K562 (cell line): ENCODE results near the gene INSR. TPM values are rescaled to one million over a fixed set of nuclear protein-coding genes. Genes with fewer than 3 reads are reported as not detected.

Experiments used
- ASH1L ChIP-seq: fragments of 450-650 bp; IDR thresholded peaks from 2 replicates; pipeline ENCODE4 v1.6.1; 2018; ENCODE audit warnings: borderline replicate concordance, mild to moderate bottlenecking, low read depth; ENCODE audit not compliant: partially characterized antibody
- BDP1 ChIP-seq: IDR thresholded peaks from 3 replicates; pipeline ENCODE4 v1.6.1; 2011; ENCODE audit not compliant: insufficient read length, insufficient read depth
- BRCA1 ChIP-seq, 2 experiments: fragments of 450-650 bp in 1 of 2; sonication (generic) in 1 of 2; formaldehyde crosslinking in 1 of 2; IDR thresholded peaks; 2 replicates each; pipeline versions ENCODE4 v1.5.0 to v1.6.1; 2017 to 2020; ENCODE audit warnings: mild to moderate bottlenecking in 1 of 2, missing genetic modification reagents in 1 of 2
- BRF1 ChIP-seq: IDR thresholded peaks from 3 replicates; pipeline ENCODE4 v1.6.1; 2011; ENCODE audit warnings: borderline replicate concordance, mild to moderate bottlenecking; ENCODE audit not compliant: insufficient read length; ENCODE audit errors: extremely low read depth
- CBFB ChIP-seq: sonication (generic); formaldehyde crosslinking; IDR thresholded peaks from 2 replicates; pipeline ENCODE4 v1.4.0; 2020; ENCODE audit warnings: mild to moderate bottlenecking, missing genetic modification reagents
- E2F4 ChIP-seq: sonication (generic); formaldehyde crosslinking; IDR thresholded peaks from 2 replicates; pipeline ENCODE4 v1.8.0; 2022; ENCODE audit warnings: mild to moderate bottlenecking, low read depth, missing genetic modification reagents
- ELF1 ChIP-seq: fragments of 200-800 bp; sonication (Bioruptor generic); IDR thresholded peaks from 2 replicates; pipeline ENCODE4 v1.6.1; 2016; ENCODE audit warnings: missing genetic modification characterization, missing compliant biosample characterization
- FIP1L1 ChIP-seq: fragments of 200-400 bp; formaldehyde crosslinking; IDR thresholded peaks from 2 replicates; pipeline ENCODE4 v1.6.1; 2018; ENCODE audit warnings: mild to moderate bottlenecking, low read depth, low read length; ENCODE audit not compliant: poor library complexity, severe bottlenecking
- HDAC2 ChIP-seq: fragments of 450-650 bp; IDR thresholded peaks from 2 replicates; pipeline ENCODE4 v1.6.1; 2016; ENCODE audit warnings: mild to moderate bottlenecking
- KDM5B ChIP-seq: fragments of 200-600 bp; sonication (generic); IDR thresholded peaks from 2 replicates; pipeline ENCODE4 v1.6.1; 2012; ENCODE audit warnings: low read depth, mild to moderate bottlenecking, moderate library complexity, low read length, control low read depth, inconsistent platforms; ENCODE audit not compliant: insufficient replicate concordance
- L3MBTL2 ChIP-seq: fragments of 450-650 bp; IDR thresholded peaks from 2 replicates; pipeline ENCODE4 v1.6.1; 2016; ENCODE audit warnings: mild to moderate bottlenecking, moderate library complexity
- LEF1 ChIP-seq: fragments of 450-650 bp; IDR thresholded peaks from 2 replicates; pipeline ENCODE4 v1.6.1; 2016; ENCODE audit warnings: mild to moderate bottlenecking
- MECOM ChIP-seq: fragments of 250-450 bp; sonication (Bioruptor Pico); IDR thresholded peaks from 2 replicates; pipeline ENCODE4 v1.8.0; 2022; ENCODE audit warnings: inconsistent platforms
- MED1 ChIP-seq: sonication (generic); formaldehyde crosslinking; IDR thresholded peaks from 2 replicates; pipeline ENCODE4 v1.8.1; 2023; ENCODE audit warnings: missing genetic modification reagents, borderline replicate concordance
- NFE2 ChIP-seq: IDR thresholded peaks from 2 replicates; pipeline ENCODE4 v1.6.1; 2014; ENCODE audit warnings: antibody characterized with exemption, low read depth
- POLR2H ChIP-seq: IDR thresholded peaks from 2 replicates; pipeline ENCODE4 v1.6.1; 2016; ENCODE audit warnings: missing genetic modification characterization, low read depth, mild to moderate bottlenecking, control low read depth, missing compliant biosample characterization, moderate library complexity
- RBM34 ChIP-seq: fragments of 200-400 bp; formaldehyde crosslinking; IDR thresholded peaks from 2 replicates; pipeline ENCODE4 v1.6.1; 2018; ENCODE audit warnings: low read length, borderline replicate concordance; ENCODE audit not compliant: insufficient read depth
- SMAD3 ChIP-seq: fragments of 450-650 bp; formaldehyde crosslinking; conservative IDR thresholded peaks from 2 replicates; pipeline ENCODE4 v1.4.0; 2020; ENCODE audit warnings: mild to moderate bottlenecking
- SRSF1 ChIP-seq: fragments of 200-400 bp; formaldehyde crosslinking; IDR thresholded peaks from 2 replicates; pipeline ENCODE4 v1.6.1; 2017; ENCODE audit warnings: mild to moderate bottlenecking, low read depth, low read length, moderate library complexity
- TAL1 ChIP-seq: fragments of 450-650 bp; IDR thresholded peaks from 2 replicates; pipeline ENCODE4 v1.6.1; 2016; ENCODE audit warnings: mild to moderate bottlenecking
- ZNF239 ChIP-seq: fragments of 250-450 bp; sonication (Bioruptor Pico); IDR thresholded peaks from 2 replicates; pipeline ENCODE4 v1.4.0; 2020; ENCODE audit warnings: mild to moderate bottlenecking
- ZNF280B ChIP-seq: fragments of 250-450 bp; sonication (Bioruptor Pico); IDR thresholded peaks from 2 replicates; pipeline ENCODE4 v1.5.1; 2021; ENCODE audit warnings: mild to moderate bottlenecking
- ZNF707 ChIP-seq: fragments of 250-450 bp; sonication (Bioruptor Pico); conservative IDR thresholded peaks from 2 replicates; pipeline ENCODE4 v1.8.0; 2022; ENCODE audit warnings: inconsistent platforms, mild to moderate bottlenecking, moderate library complexity
- polyA plus RNA-seq, 8 experiments: library from polyadenylated mRNA; depleted of rRNA in 4 of 8; stranded (reverse) in 5 of 8; unstranded in 3 of 8; fragments of >200 nt; fragmentation: Nextera tagmentation in 2 of 8; fragmentation: Illumina TruSeq in 1 of 8; extraction: Ambion mirVana in 2 of 8; extraction: Trizol in 1 of 8; gene quantifications; 2 replicates each; pipeline versions ENCODE4 v1.2.1 to v1.2.3, GENCODE V29; 2011 to 2014; ENCODE audit warnings: inconsistent platforms in 1 of 8, missing spikeins in 1 of 8
- total RNA-seq, 7 experiments: library from RNA; depleted of rRNA in 6 of 7; stranded (reverse); fragments of >200 nt in 6 of 7; fragmentation: Illumina TruSeq in 2 of 7; extraction: Trizol in 2 of 7; gene quantifications; 2 replicates each; pipeline versions ENCODE4 v1.2.1 to v1.2.3, GENCODE V29; 2011 to 2021; ENCODE audit warnings: low replicate concordance in 1 of 7
- TF ChIP-seq, protein P1 (sequence below): fragments of 250-450 bp; sonication (Bioruptor Pico); IDR thresholded peaks from 2 replicates; pipeline ENCODE4 v1.4.0; 2020; ENCODE audit warnings: mild to moderate bottlenecking, moderate library complexity

INSR gene
- total and polyA plus RNA-seq, 9 of the 15 experiments (the other 6 are each of a cell fraction or from before 2014, with no cell fraction given): 0.04 to 0.88 (median 0.41) TPM

GRCh38 chr19:7069042-7069903 is 224.9 kb downstream of the INSR start, which contains the start of gene ZNF557 (continued):
- TF ChIP-seq, protein P1, sequence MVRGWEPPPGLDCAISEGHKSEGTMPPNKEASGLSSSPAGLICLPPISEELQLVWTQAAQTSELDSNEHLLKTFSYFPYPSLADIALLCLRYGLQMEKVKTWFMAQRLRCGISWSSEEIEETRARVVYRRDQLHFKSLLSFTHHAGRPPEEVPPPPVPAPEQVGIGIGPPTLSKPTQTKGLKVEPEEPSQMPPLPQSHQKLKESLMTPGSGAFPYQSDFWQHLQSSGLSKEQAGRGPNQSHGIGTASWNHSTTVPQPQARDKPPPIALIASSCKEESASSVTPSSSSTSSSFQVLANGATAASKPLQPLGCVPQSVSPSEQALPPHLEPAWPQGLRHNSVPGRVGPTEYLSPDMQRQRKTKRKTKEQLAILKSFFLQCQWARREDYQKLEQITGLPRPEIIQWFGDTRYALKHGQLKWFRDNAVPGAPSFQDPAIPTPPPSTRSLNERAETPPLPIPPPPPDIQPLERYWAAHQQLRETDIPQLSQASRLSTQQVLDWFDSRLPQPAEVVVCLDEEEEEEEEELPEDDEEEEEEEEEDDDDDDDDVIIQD: no peak
- no peak for TF ChIP-seq CBFB (CRISPR knock-in tag)
- TF ChIP-seq E2F4 (CRISPR knock-in tag): no peak
- no peak for TF ChIP-seq ZNF239 (CRISPR knock-in tag)
- peak; percentile 47 for TF ChIP-seq ASH1L
- peak; percentile 96 for TF ChIP-seq ELF1 (tag)
- TF ChIP-seq L3MBTL2: 0 out of 2 replicates have a peak, but pooled peaks have one; percentile 32
- peak; percentile 76 for TF ChIP-seq POLR2H (tag)
- TF ChIP-seq SMAD3 (CRISPR knock-in tag): no peak
- no peak for TF ChIP-seq ZNF707 (CRISPR knock-in tag)
- TF ChIP-seq FIP1L1: peak; percentile 30
- no peak for TF ChIP-seq BDP1
- TF ChIP-seq NFE2: no peak
- peak; percentile 84 for TF ChIP-seq KDM5B
- no peak for TF ChIP-seq RBM34
- TF ChIP-seq BRF1: no peak
- TF ChIP-seq LEF1: no peak
- TF ChIP-seq HDAC2: peak; percentile 77
- no peak for TF ChIP-seq MED1 (CRISPR knock-in tag)
- no peak for TF ChIP-seq ZNF280B
- no peak for TF ChIP-seq TAL1
- no peak for TF ChIP-seq SRSF1
- no peak for TF ChIP-seq MECOM (CRISPR knock-in tag)
- no peak for TF ChIP-seq BRCA1 (IDR thresholded peaks at IDR 0.05)
- TF ChIP-seq BRCA1 (CRISPR knock-in tag; IDR thresholded peaks at IDR 0.05): no peak
